ENCODE data around the gene TSPAN7. TPM values are rescaled to one million over a fixed set of nuclear protein-coding genes. Genes with fewer than 3 reads are reported as not detected.

TSPAN7 gene
- total RNA-seq, 1 experiment from 2014 or later: 3.5 TPM

GRCh38 chrX:38669428-38669827 lies 108.1 kb downstream of the TSPAN7 start:
- Histone ChIP-seq H2BK20ac (ENCODE audit: low read depth, low read length, poor library complexity, severe bottlenecking) (no peak overlapping the region), H2BK12ac (ENCODE audit: insufficient read length, low read depth, low read length) (no peak overlapping the region), H3K27me3 (ENCODE audit: insufficient read depth, low read length) (no peaks in the 10 kb centered on the region), H4K8ac (replicated peaks; ENCODE audit: insufficient read length, low read depth, low read length) (no peak overlapping the region), H3K14ac (ENCODE audit: insufficient read depth, low read length) (no peak overlapping the region), H2BK15ac (ENCODE audit: low read depth, low read length) (no peak overlapping the region), H3K9me3 (ENCODE audit: control insufficient read depth, low read depth, low read length) (no peaks in the 10 kb centered on the region), H2BK5ac (ENCODE audit: insufficient read length, low read length) (no peak overlapping the region), H3K79me2 (ENCODE audit: insufficient read depth, low read length) (no peaks in the 10 kb centered on the region), H3K4ac (ENCODE audit: low read depth, low read length) (no peak overlapping the region), H2BK120ac (ENCODE audit: low read depth, low read length, poor library complexity, severe bottlenecking) (no peak overlapping the region), H3K18ac (ENCODE audit: insufficient read length, low read depth, low read length) (no peak overlapping the region), H3K9ac (ENCODE audit: extremely low read depth, insufficient read length, low read length) (no peak overlapping the region), H3K4me1 (ENCODE audit: insufficient read depth, low read length) (no peaks in the 10 kb centered on the region), H3K56ac (ENCODE audit: insufficient read length, low read depth, low read length) (no peak overlapping the region), H3K27ac (ENCODE audit: insufficient read length, low read depth, low read length) (no peak overlapping the region), H3K23me2 (ENCODE audit: insufficient read length, low read depth, low read length, poor library complexity, severe bottlenecking) (no peaks in the 10 kb centered on the region), H4K20me1 (ENCODE audit: control insufficient read depth, insufficient read depth, insufficient read length) (no peaks in the 10 kb centered on the region), H3K23ac (ENCODE audit: insufficient read length, low read depth, low read length) (no peak overlapping the region), H2AK5ac (ENCODE audit: insufficient read length, low read length) (no peak overlapping the region), H3K79me1 (ENCODE audit: insufficient read depth, low read depth, low read length, poor library complexity, severe bottlenecking) (no peaks in the 10 kb centered on the region), H4K5ac (ENCODE audit: insufficient read length, low read depth, low read length) (no peak overlapping the region), H2AFZ (ENCODE audit: low read length) (no peak overlapping the region), H3K4me2 (ENCODE audit: insufficient read depth, insufficient read length, low read length) (no peak overlapping the region), H3T11ph (ENCODE audit: low read length) (no peak overlapping the region), H4K91ac (ENCODE audit: insufficient read length, low read depth, low read length) (no peak overlapping the region)
- peaks cover 0 to 2% (median 0%) of the 10 kb centered on the region in 3 experiments; a peak in 2 of 7 replicates for H3K36me3 Mint-ChIP-seq (ENCODE audit: insufficient read depth in 1 of 3, low read depth in 3 of 3)
- no peak for TF ChIP-seq CTCF (conservative IDR thresholded peaks at IDR 0.05)
- H3K4me1 Mint-ChIP-seq: no peaks in the 10 kb centered on the region
- no peak for DNase-seq
- no peaks in the 10 kb centered on the region for H3K27me3 Mint-ChIP-seq (ENCODE audit: low read depth)
- no peak overlapping the region for H3K4me3 Mint-ChIP-seq
- WGBS (ENCODE audit: extremely low coverage, insufficient read length, low lambda C conversion rate): no CpG with 5 or more reads among the region's 4 CpGs
- H3K9me3 Mint-ChIP-seq: peaks cover 62 to 67% of the 10 kb centered on the region in 2 experiments
- no peak overlapping the region for H3K27ac Mint-ChIP-seq

All from H9 (cell line).